A673 (cell line): ENCODE results near the gene COL5A1. TPM values are rescaled to one million over a fixed set of nuclear protein-coding genes. Genes with fewer than 3 reads are reported as not detected.

ENCODE experiments used
- BruUV-seq: library from RNA; stranded (reverse); fragments of 400-500 nt; replicated peaks from 2 replicates; lab custom pipeline; 2021; lab: Mats Ljungman, UMichigan
- CTCF ChIA-PET: fragments of 300-600 bp; sonication (Branson Sonifier 250); formaldehyde crosslinking; loops from one replicate; lab custom pipeline; 2022; ENCODE audit warnings: antibody characterized with exemption; lab: Charles Lee
- POLR2A ChIA-PET: fragments of 300-600 bp; sonication (Branson Sonifier 250); formaldehyde crosslinking; loops from one replicate; lab custom pipeline; 2022; ENCODE audit warnings: antibody characterized with exemption; ENCODE audit not compliant: low non-redundant PET; lab: Charles Lee
- DNase-seq: peaks from one replicate; pipeline ENCODE4 v3.0.0-alpha.2; 2015; ENCODE audit warnings: low spot score
- H3K27ac ChIP-seq: fragments of 200-600 bp; sonication (generic); 2 replicates; pipeline ENCODE4 v1.5.1; 2016; ENCODE audit warnings: mixed run types, low read depth, mild to moderate bottlenecking, mixed read lengths, antibody characterized with exemption, low read length; ENCODE audit not compliant: poor library complexity, severe bottlenecking
- H3K27me3 ChIP-seq: fragments of 200-600 bp; sonication (generic); replicated peaks from 2 replicates; pipeline ENCODE4 v1.6.1; 2017; ENCODE audit warnings: mixed run types, low read depth, mild to moderate bottlenecking, mixed read lengths, antibody characterized with exemption, low read length; ENCODE audit not compliant: insufficient read depth, poor library complexity
- H3K36me3 ChIP-seq: fragments of 200-600 bp; sonication (generic); 2 replicates; pipeline ENCODE4 v1.6.1; 2016; ENCODE audit warnings: mixed run types, mild to moderate bottlenecking, mixed read lengths, antibody characterized with exemption, low read length; ENCODE audit not compliant: insufficient read depth, poor library complexity, severe bottlenecking
- H3K4me1 ChIP-seq: fragments of 200-600 bp; sonication (generic); 2 replicates; pipeline ENCODE4 v1.6.1; 2017; ENCODE audit warnings: mixed run types, mild to moderate bottlenecking, mixed read lengths, antibody characterized with exemption, low read length; ENCODE audit not compliant: insufficient read depth, poor library complexity, severe bottlenecking
- H3K4me3 ChIP-seq: fragments of 200-600 bp; sonication (generic); 2 replicates; pipeline ENCODE4 v1.5.1; 2016; ENCODE audit warnings: low read depth, mixed run types, mild to moderate bottlenecking, mixed read lengths, low read length; ENCODE audit not compliant: poor library complexity, severe bottlenecking
- H3K9me3 ChIP-seq: fragments of 200-600 bp; sonication (generic); 2 replicates; pipeline ENCODE4 v1.6.1; 2016; ENCODE audit warnings: mixed run types, low read depth, mild to moderate bottlenecking, mixed read lengths, antibody characterized with exemption, low read length; ENCODE audit not compliant: poor library complexity, severe bottlenecking
- CTCF ChIP-seq: fragments of 300-800, 200-600 bp; sonication (generic); conservative IDR thresholded peaks from 2 replicates; pipeline ENCODE4 v1.5.1; 2017; ENCODE audit warnings: low read depth, mild to moderate bottlenecking, antibody characterized with exemption, low read length, moderate library complexity, mixed read lengths
- EZH2 ChIP-seq: fragments of 200-600 bp; sonication (generic); IDR thresholded peaks from 2 replicates; pipeline ENCODE4 v1.6.1; 2017; ENCODE audit warnings: borderline replicate concordance, low read depth, mild to moderate bottlenecking, mixed read lengths, antibody characterized with exemption, low read length; ENCODE audit not compliant: poor library complexity, severe bottlenecking
- intact Hi-C: fragments of 100-400 bp; cut with micrococcal nuclease; formaldehyde crosslinking; loops from one replicate; pipeline ENCODE4 v1.10.0; 2022; ENCODE audit not compliant: unreplicated experiment
- total RNA-seq: library from RNA; stranded (reverse); gene quantifications from 2 replicates; pipeline ENCODE4 v1.2.3, GENCODE V29; 2021

COL5A1 gene
- total RNA-seq, 1 experiment from 2014 or later, result 33.6 TPM

DNA sequence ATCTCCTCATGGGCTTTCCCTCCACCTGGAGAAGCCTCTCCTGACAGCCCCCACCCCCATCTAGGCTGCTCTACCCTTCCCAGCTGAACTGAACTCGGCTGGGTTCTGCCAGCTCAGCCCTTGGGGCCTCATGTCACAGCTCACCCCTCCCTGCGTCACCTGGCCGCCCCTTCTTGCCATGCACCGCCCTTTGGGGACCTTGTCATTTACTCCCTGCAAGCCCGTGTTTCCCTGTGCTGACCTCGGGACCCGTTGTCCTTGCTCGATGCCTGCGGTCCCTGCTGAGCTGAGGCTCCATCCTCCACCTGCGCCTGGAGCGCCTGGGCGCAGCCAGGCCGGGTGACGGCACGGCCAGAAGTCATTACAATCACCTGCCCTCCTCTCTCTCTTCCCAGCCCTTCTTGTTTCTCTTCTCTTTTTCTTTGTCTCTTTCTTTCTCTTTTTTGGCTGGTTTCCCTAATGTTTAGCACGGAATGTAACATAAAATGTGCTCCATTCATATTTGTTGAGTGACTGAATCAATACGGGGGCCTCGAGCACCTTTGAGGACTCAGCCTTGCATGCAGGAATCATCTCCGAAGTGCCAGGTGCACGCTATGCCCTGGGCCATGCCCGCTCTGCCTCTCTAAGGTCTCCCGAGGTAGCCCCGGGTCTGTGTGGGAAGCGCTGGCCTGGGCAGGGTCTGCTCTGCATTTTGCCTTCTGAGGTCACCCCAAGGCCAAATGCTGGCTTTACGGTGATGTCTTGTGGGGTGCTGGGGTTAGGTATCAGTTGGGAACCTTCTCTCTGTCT is 48.1 kb upstream of the COL5A1 start:
- Histone ChIP-seq H3K27me3 (no peaks in the 10 kb centered on the region), H3K9me3 (no peaks in the 10 kb centered on the region), H3K36me3 (no peaks in the 10 kb centered on the region), H3K4me1 (no peaks in the 10 kb centered on the region), H3K27ac (no peak overlapping the region), H3K4me3 (no peak overlapping the region)
- ChIA-PET POLR2A (no interaction called here), CTCF (no interaction called here)
- no peak for TF ChIP-seq CTCF
- TF ChIP-seq EZH2, result no peak
- BruUV-seq, result no TSS peak
- intact Hi-C loops, result no loop called here
- no peak for DNase-seq

- intact Hi-C loops, result no loop called here
- Histone ChIP-seq H3K27ac (no peak overlapping the region), H3K9me3 (no peaks in the 10 kb centered on the region), H3K4me3 (no peak overlapping the region), H3K27me3 (no peaks in the 10 kb centered on the region), H3K4me1 (no peaks in the 10 kb centered on the region), H3K36me3 (no peaks in the 10 kb centered on the region)
- POLR2A ChIA-PET, result no interaction called here
- CTCF ChIA-PET, result no interaction called here
- DNase-seq, result no peak
- BruUV-seq, result no TSS peak
- TF ChIP-seq CTCF, result no peak
- TF ChIP-seq EZH2, result no peak
Observed at GRCh38 chr9:134594078-134594941, 47.3 kb upstream of the COL5A1 start.

DNA sequence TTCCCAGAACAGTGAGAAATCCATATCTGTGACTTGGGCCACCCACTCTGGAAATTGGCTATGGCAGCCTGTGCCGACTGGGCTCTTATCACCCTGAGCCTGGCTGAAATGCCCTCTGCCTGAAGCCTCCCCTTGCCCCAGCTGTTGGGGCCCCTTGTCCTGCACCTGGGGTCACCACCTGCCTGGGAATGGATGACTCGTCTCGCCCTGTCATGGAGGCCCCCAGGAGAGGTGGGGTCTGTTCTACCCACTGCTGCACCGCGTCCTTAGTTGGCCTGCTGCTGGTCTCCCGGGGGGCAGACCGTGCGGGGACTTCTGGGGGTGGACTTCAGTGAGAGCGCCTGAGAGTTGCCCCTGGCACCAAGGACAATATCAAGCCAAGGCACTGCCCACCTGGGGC is 46.6 kb upstream of the COL5A1 start:
- no peaks in the 10 kb centered on the region for H3K36me3 ChIP-seq
- intact Hi-C loops, result no loop called here
- H3K4me3 ChIP-seq, result no peak overlapping the region
- H3K4me1 ChIP-seq, result no peaks in the 10 kb centered on the region
- no peaks in the 10 kb centered on the region for H3K9me3 ChIP-seq
- BruUV-seq, result no TSS peak
- ChIA-PET POLR2A (no interaction called here), CTCF (no interaction called here)
- no peak overlapping the region for H3K27ac ChIP-seq
- no peaks in the 10 kb centered on the region for H3K27me3 ChIP-seq
- DNase-seq, result no peak
- no peak for TF ChIP-seq EZH2
- TF ChIP-seq CTCF, result no peak
